Measurements from ENCODE around the gene ATG4D. TPM values are rescaled to one million over a fixed set of nuclear protein-coding genes. Genes with fewer than 3 reads are reported as not detected.

ATG4D gene
- total RNA-seq, 2 experiments from 2014 or later, result 29.6 to 46.8 TPM

GRCh38 chr19:10580979-10581631 is 37.4 kb downstream of the ATG4D start:
- Histone ChIP-seq H3K4me2 (ENCODE audit: low read length) (peak overlapping the region; percentile 48; the same call in 1 of the 2 replicates), H3K4me3 (ENCODE audit: low read depth, low read length, poor library complexity, severe bottlenecking) (no peak overlapping the region), H3K4me1 (ENCODE audit: insufficient read depth, low read length, poor library complexity, severe bottlenecking) (peaks cover 31% of the 10 kb centered on the region), H3K27ac (ENCODE audit: low read depth, low read length, poor library complexity, severe bottlenecking) (no peak overlapping the region), H3K36me3 (ENCODE audit: insufficient read depth, low read length) (no peaks in the 10 kb centered on the region), H3K9me3 (ENCODE audit: low read length) (no peaks in the 10 kb centered on the region), H3K79me2 (ENCODE audit: insufficient read depth, low read depth, low read length) (no peaks in the 10 kb centered on the region), H4K20me1 (ENCODE audit: insufficient read depth, low read length) (no peaks in the 10 kb centered on the region), H3K9me2 (ENCODE audit: insufficient read depth, low read length) (no peaks in the 10 kb centered on the region), H2AFZ (ENCODE audit: low read length) (peak overlapping the region; percentile 60; the same call in 1 of the 2 replicates)
- ChIA-PET CTCF (ENCODE audit: unreplicated experiment) (interaction anchor here (0.7 to 2.0 kb wide), 5 partner anchors 23 to 119 kb away, joined by 3 to 39 read pairs (median 5); no protein-coding TSS in a partner anchor), POLR2A (interaction anchor here (0.6 to 2.6 kb wide), 9 partner anchors 22 to 305 kb away, joined by 3 to 22 read pairs (median 4); partner anchors contain the start of gene ATG4D)
- TF ChIP-seq CTCF (conservative IDR thresholded peaks at IDR 0.05; ENCODE audit: low read length), result peak; percentile 100
- TF ChIP-seq EZH2phosphoT487 (IDR thresholded peaks at IDR 0.05; ENCODE audit: borderline replicate concordance, low read depth, low read length), result no peak
- BruUV-seq (replicated peaks), result no TSS peak
- DNase-seq (ENCODE audit: low spot score), result peak; percentile 98
- intact Hi-C loops (cut with micrococcal nuclease; ENCODE audit: unreplicated experiment), result loop anchor here (1.0 to 2.0 kb wide), 4 partner anchors 22 to 118 kb away; no protein-coding TSS in a partner anchor

- H3K4me2 ChIP-seq (ENCODE audit: low read length), result no peak overlapping the region
- H3K9me2 ChIP-seq (ENCODE audit: insufficient read depth, low read length), result no peaks in the 10 kb centered on the region
- POLR2A ChIA-PET, result interaction anchor here (0.6 to 2.6 kb wide), 5 partner anchors 11 to 1728 kb away, joined by 3 to 22 read pairs (median 4); no protein-coding TSS in a partner anchor
- H3K36me3 ChIP-seq (ENCODE audit: insufficient read depth, low read length), result no peaks in the 10 kb centered on the region
- H3K4me3 ChIP-seq (ENCODE audit: low read depth, low read length, poor library complexity, severe bottlenecking), result no peak overlapping the region
- no peaks in the 10 kb centered on the region for H3K79me2 ChIP-seq (ENCODE audit: insufficient read depth, low read depth, low read length)
- no TSS peak for BruUV-seq (replicated peaks)
- no peak for DNase-seq (ENCODE audit: low spot score)
- intact Hi-C loops (cut with micrococcal nuclease; ENCODE audit: unreplicated experiment), result no loop called here
- no peaks in the 10 kb centered on the region for H3K9me3 ChIP-seq (ENCODE audit: low read length)
- peaks cover 31% of the 10 kb centered on the region for H3K4me1 ChIP-seq (ENCODE audit: insufficient read depth, low read length, poor library complexity, severe bottlenecking)
- TF ChIP-seq CTCF (conservative IDR thresholded peaks at IDR 0.05; ENCODE audit: low read length) (no peak), EZH2phosphoT487 (IDR thresholded peaks at IDR 0.05; ENCODE audit: borderline replicate concordance, low read depth, low read length) (no peak)
- no peaks in the 10 kb centered on the region for H4K20me1 ChIP-seq (ENCODE audit: insufficient read depth, low read length)
- CTCF ChIA-PET (ENCODE audit: unreplicated experiment), result interaction anchor here (0.6 to 2.0 kb wide), 4 partner anchors 22 to 118 kb away, joined by 4 to 39 read pairs (median 14); no protein-coding TSS in a partner anchor
- H3K27ac ChIP-seq (ENCODE audit: low read depth, low read length, poor library complexity, severe bottlenecking), result no peak overlapping the region
- H2AFZ ChIP-seq (ENCODE audit: low read length), result no peak overlapping the region
Measured at GRCh38 chr19:10582091-10582490, 38.4 kb downstream of the ATG4D start.

Data from OCI-LY7 (cell line).